GM18858 (cell line): Measurements from ENCODE around the gene ATP13A4.
A peak's percentile ranks its signal among the peaks of the same experiment; 100 is the strongest.

Experiments
- ATAC-seq: cut with Tn5 transposase; IDR thresholded peaks from one replicate; pipeline ENCODE4 v1.9.1; 2021; ENCODE audit not compliant: unreplicated experiment

ATP13A4 gene

GRCh38 chr3:193554811-193555210 is at the start of gene ATP13A4:
TSS of gene ATP13A4 (minus strand) at chr3:193554895. CDS start at chr3:193554799, 96 bp downstream.
- ATAC-seq: no peak

GRCh38 chr3:193599393-193599792 is 44.7 kb upstream of the ATP13A4 start:
- ATAC-seq: no peak

GRCh38 chr3:193598202-193598601 is 43.5 kb upstream of the ATP13A4 start:
- ATAC-seq: no peak

- ATAC-seq: no peak
These were observed 41.3 kb upstream of the ATP13A4 start for GRCh38 chr3:193595939-193596487.

- ATAC-seq: no peak
These were observed 40.4 kb upstream of the ATP13A4 start for GRCh38 chr3:193594946-193595689.

GRCh38 chr3:193593668-193594030 is 39.0 kb upstream of the ATP13A4 start:
- ATAC-seq: no peak

GRCh38 chr3:193592841-193593667 is 38.4 kb upstream of the ATP13A4 start, which contains the start of gene OPA1:
TSS of gene OPA1 (plus strand) at chr3:193593208. CDS start at chr3:193593378, 170 bp downstream.
- peak; percentile 96 for ATAC-seq

- no peak for ATAC-seq
These were observed 35.6 kb upstream of the ATP13A4 start for GRCh38 chr3:193590088-193590856.

- ATAC-seq: no peak
These were observed 34.9 kb upstream of the ATP13A4 start for GRCh38 chr3:193589616-193590015.

GRCh38 chr3:193589129-193589528 is 34.4 kb upstream of the ATP13A4 start:
- no peak for ATAC-seq

- ATAC-seq: no peak
These were observed 31.8 kb upstream of the ATP13A4 start for GRCh38 chr3:193586526-193586925.

- ATAC-seq: no peak
These were observed 30.8 kb upstream of the ATP13A4 start for GRCh38 chr3:193585530-193585929.

GRCh38 chr3:193574488-193575070 is 19.9 kb upstream of the ATP13A4 start:
- no peak for ATAC-seq

- ATAC-seq: no peak
These were observed 18.9 kb upstream of the ATP13A4 start for GRCh38 chr3:193573403-193574191.

GRCh38 chr3:193572426-193572908 is 17.8 kb upstream of the ATP13A4 start:
- ATAC-seq: no peak

GRCh38 chr3:193569119-193569518 is 14.4 kb upstream of the ATP13A4 start:
- ATAC-seq: no peak

- ATAC-seq: no peak
These were observed 9.3 kb upstream of the ATP13A4 start for GRCh38 chr3:193564012-193564411.

GRCh38 chr3:193563426-193563825 is 8.7 kb upstream of the ATP13A4 start:
- no peak for ATAC-seq

- ATAC-seq: no peak
These were observed 6.2 kb upstream of the ATP13A4 start for GRCh38 chr3:193560870-193561269.

- no peak for ATAC-seq
These were observed 5.4 kb upstream of the ATP13A4 start for GRCh38 chr3:193560091-193560490.
